ENCODE results near the gene LRRC66. TPM values are rescaled to one million over a fixed set of nuclear protein-coding genes. Genes with fewer than 3 reads are reported as not detected.

The LRRC66 gene
- total RNA-seq, 1 donor from 2014 or later, result 1.0 TPM

- H3K27ac Mint-ChIP-seq, result no peak overlapping the region
- Histone ChIP-seq H3K4me1 (peaks cover 10% of the 10 kb centered on the region), H3K79me2 (ENCODE audit: low read depth) (no peaks in the 10 kb centered on the region), H4K20me1 (ENCODE audit: low read depth) (no peaks in the 10 kb centered on the region), H3K4me2 (peak overlapping the region; percentile 93), H3K36me3 (no peaks in the 10 kb centered on the region), H3K27ac (peak overlapping the region; percentile 51), H3K9me3 (ENCODE audit: low read depth) (peaks cover 4% of the 10 kb centered on the region), H3F3A (ENCODE audit: low read depth) (peaks cover 19% of the 10 kb centered on the region), H3K27me3 (peaks cover 21% of the 10 kb centered on the region), H3K9ac (no peak overlapping the region), H2AFZ (replicated peaks) (peak overlapping the region; percentile 96), H3K4me3 (peak overlapping the region; percentile 68)
- peaks cover 18% of the 10 kb centered on the region for H3K9me3 Mint-ChIP-seq
- H3K4me1 Mint-ChIP-seq, result peaks cover 10% of the 10 kb centered on the region
- H3K4me3 Mint-ChIP-seq, result peak overlapping the region; percentile 84
- peak; percentile 94 for DNase-seq (ENCODE audit: low spot score)
- H3K36me3 Mint-ChIP-seq, result no peaks in the 10 kb centered on the region
- TF ChIP-seq, protein P1, sequence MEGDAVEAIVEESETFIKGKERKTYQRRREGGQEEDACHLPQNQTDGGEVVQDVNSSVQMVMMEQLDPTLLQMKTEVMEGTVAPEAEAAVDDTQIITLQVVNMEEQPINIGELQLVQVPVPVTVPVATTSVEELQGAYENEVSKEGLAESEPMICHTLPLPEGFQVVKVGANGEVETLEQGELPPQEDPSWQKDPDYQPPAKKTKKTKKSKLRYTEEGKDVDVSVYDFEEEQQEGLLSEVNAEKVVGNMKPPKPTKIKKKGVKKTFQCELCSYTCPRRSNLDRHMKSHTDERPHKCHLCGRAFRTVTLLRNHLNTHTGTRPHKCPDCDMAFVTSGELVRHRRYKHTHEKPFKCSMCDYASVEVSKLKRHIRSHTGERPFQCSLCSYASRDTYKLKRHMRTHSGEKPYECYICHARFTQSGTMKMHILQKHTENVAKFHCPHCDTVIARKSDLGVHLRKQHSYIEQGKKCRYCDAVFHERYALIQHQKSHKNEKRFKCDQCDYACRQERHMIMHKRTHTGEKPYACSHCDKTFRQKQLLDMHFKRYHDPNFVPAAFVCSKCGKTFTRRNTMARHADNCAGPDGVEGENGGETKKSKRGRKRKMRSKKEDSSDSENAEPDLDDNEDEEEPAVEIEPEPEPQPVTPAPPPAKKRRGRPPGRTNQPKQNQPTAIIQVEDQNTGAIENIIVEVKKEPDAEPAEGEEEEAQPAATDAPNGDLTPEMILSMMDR (IDR thresholded peaks at IDR 0.05), result no peak
- TF ChIP-seq EZH2 (IDR thresholded peaks at IDR 0.05), result no peak
- no peak for TF ChIP-seq EZH2phosphoT487 (IDR thresholded peaks at IDR 0.05)
- peaks cover 30% of the 10 kb centered on the region for H3K27me3 Mint-ChIP-seq (ENCODE audit: insufficient read depth, low read depth)
Observed at GRCh38 chr4:52051615-52052474, 31.7 kb upstream of the LRRC66 start.

DNA sequence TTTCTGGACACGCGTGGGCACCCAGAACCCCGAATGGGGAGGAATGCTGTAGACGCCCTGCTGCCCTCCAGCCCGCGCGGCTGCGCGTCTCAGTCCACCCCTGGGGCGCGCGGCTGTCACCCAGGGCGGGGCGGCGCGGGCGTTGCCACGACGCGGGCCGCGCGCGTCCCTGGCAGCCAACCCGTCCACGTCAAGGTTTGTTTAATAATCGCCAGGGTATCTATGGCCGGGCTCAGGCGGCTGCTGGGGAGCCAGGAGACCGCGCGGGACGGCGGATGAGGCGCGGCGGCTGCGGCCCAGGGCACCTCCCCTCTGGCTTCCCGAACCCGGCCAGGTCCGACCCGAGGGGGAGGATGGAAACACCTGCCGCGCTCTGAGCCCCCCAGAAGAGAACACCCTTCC, 31.1 kb upstream of the LRRC66 start, which contains the start of gene SPATA18:
TSS of gene SPATA18 (plus strand) at position 92 of the 402 bp plus-strand sequence. CDS start 401 bp downstream, outside the sequence.
- peaks cover 10% of the 10 kb centered on the region for H3K4me1 Mint-ChIP-seq

GRCh38 chr4:52049266-52049665, 29.1 kb upstream of the LRRC66 start:
- TF ChIP-seq EZH2phosphoT487 (IDR thresholded peaks at IDR 0.05) (no peak), EZH2 (IDR thresholded peaks at IDR 0.05) (no peak)
- TF ChIP-seq, protein P1 (IDR thresholded peaks at IDR 0.05), result no peak
- H3K27me3 Mint-ChIP-seq (ENCODE audit: insufficient read depth, low read depth), result peaks cover 33% of the 10 kb centered on the region
- H3K4me1 Mint-ChIP-seq, result peaks cover 10% of the 10 kb centered on the region

More for the DNA sequence above, 31.1 kb upstream of the LRRC66 start, which contains the start of gene SPATA18:
- peak within 1 kb of the TSS; percentile 96 for H2AFZ ChIP-seq (replicated peaks)
- H3K27me3 Mint-ChIP-seq (ENCODE audit: insufficient read depth, low read depth), result peaks cover 30% of the 10 kb centered on the region
- peak; percentile 38 for DNase-seq (ENCODE audit: low spot score)
- H3K9me3 ChIP-seq (ENCODE audit: low read depth), result peaks cover 4% of the 10 kb centered on the region
- peak within 1 kb of the TSS; percentile 51 for H3K27ac ChIP-seq
- peaks cover 19% of the 10 kb centered on the region for H3F3A ChIP-seq (ENCODE audit: low read depth)
- peak within 1 kb of the TSS; percentile 68 for H3K4me3 ChIP-seq
- H4K20me1 ChIP-seq (ENCODE audit: low read depth), result no peaks in the 10 kb centered on the region
- no peak within 1 kb of the TSS for H3K27ac Mint-ChIP-seq
- H3K79me2 ChIP-seq (ENCODE audit: low read depth), result no peaks in the 10 kb centered on the region
- peak within 1 kb of the TSS; percentile 93 for H3K4me2 ChIP-seq
- TF ChIP-seq, protein P1 (IDR thresholded peaks at IDR 0.05), result no peak
- no peak for TF ChIP-seq EZH2 (IDR thresholded peaks at IDR 0.05)
- peak; percentile 35 for TF ChIP-seq EZH2phosphoT487 (IDR thresholded peaks at IDR 0.05)
- no peaks in the 10 kb centered on the region for H3K36me3 ChIP-seq
- peaks cover 21% of the 10 kb centered on the region for H3K27me3 ChIP-seq
- peaks cover 18% of the 10 kb centered on the region for H3K9me3 Mint-ChIP-seq
- H3K9ac ChIP-seq, result no peak within 1 kb of the TSS
- peaks cover 10% of the 10 kb centered on the region for H3K4me1 ChIP-seq
- peak within 1 kb of the TSS; percentile 84 for H3K4me3 Mint-ChIP-seq
- H3K36me3 Mint-ChIP-seq, result no peaks in the 10 kb centered on the region

More at GRCh38 chr4:52049266-52049665, 29.1 kb upstream of the LRRC66 start:
- no peak for DNase-seq (ENCODE audit: low spot score)
- Histone ChIP-seq H3K4me2 (no peak overlapping the region), H3K9me3 (ENCODE audit: low read depth) (peaks cover 4% of the 10 kb centered on the region), H3K27ac (no peak overlapping the region), H3K79me2 (ENCODE audit: low read depth) (no peaks in the 10 kb centered on the region), H3K4me3 (no peak overlapping the region), H3K27me3 (peaks cover 21% of the 10 kb centered on the region), H3F3A (ENCODE audit: low read depth) (peaks cover 19% of the 10 kb centered on the region), H3K36me3 (no peaks in the 10 kb centered on the region), H2AFZ (replicated peaks) (no peak overlapping the region), H3K4me1 (peaks cover 10% of the 10 kb centered on the region), H3K9ac (no peak overlapping the region), H4K20me1 (ENCODE audit: low read depth) (no peaks in the 10 kb centered on the region)
- Mint-ChIP-seq H3K9me3 (peaks cover 18% of the 10 kb centered on the region), H3K36me3 (no peaks in the 10 kb centered on the region), H3K4me3 (peak overlapping the region; percentile 44), H3K27ac (no peak overlapping the region)
